Right ventricle myocardium superior (tissue), 1 donor: ENCODE measurements around the gene PGPEP1. TPM values are rescaled to one million over a fixed set of nuclear protein-coding genes. Genes with fewer than 3 reads are reported as not detected.

ENCODE experiments used
- ATAC-seq: fragments of 200-7000 bp; cut with Tn5 transposase; one replicate; pipeline ENCODE4 v1.9.1; 2020; ENCODE audit warnings: mild to moderate bottlenecking; ENCODE audit not compliant: poor library complexity
- DNase-seq: peaks from one replicate; pipeline ENCODE4 v3.0.0-alpha.2; 2020
- intact Hi-C: fragments of 100-400 bp; cut with DNase I; formaldehyde crosslinking; loops from one replicate; pipeline ENCODE4 v1.11.2; 2022
- total RNA-seq: library from RNA; stranded (reverse); fragmentation: NEBNext Ultra II Directional; extraction: Animal tissue kit (Norgen Biotek cat#: 25700); gene quantifications from one replicate; pipeline ENCODE4 v1.2.1, GENCODE V29; 2021
- donor health status: DM: no; HTN: yes; CAD: no; lungs with severe emphysema.

PGPEP1 gene
- total RNA-seq, 1 donor from 2014 or later = 33.6 TPM

- ATAC-seq (no peak), DNase-seq (no peak)
- intact Hi-C loops = no loop called here
These were observed 33.5 kb upstream of the PGPEP1 start for GRCh38 chr19:18306888-18307260.

- no peak for ATAC-seq
- intact Hi-C loops = no loop called here
These were observed 33.1 kb upstream of the PGPEP1 start for GRCh38 chr19:18307271-18307681.

GRCh38 chr19:18308051-18308947 is 32.1 kb upstream of the PGPEP1 start:
- DNase-seq (no peak), ATAC-seq (no peak)
- intact Hi-C loops = no loop called here

More at GRCh38 chr19:18307271-18307681, 33.1 kb upstream of the PGPEP1 start:
- no peak for DNase-seq

DNA sequence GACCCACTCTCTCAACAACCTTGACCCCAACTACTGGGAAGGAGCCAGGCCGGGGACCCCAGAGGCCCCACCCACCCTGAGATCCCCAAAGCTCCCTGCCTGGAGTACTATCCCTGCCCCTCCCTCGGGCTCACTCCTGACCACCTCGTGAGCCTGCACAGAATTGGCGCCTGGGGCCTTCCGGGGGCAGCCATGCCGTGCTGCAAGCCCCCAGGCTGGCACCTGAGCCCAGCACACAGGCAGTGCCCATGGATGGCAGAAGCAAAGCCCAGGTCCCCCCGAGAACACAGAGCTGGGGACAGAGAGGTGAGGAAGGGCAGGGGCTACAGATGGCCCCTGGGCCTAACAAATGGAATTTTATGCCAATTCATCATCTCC is 31.5 kb upstream of the PGPEP1 start:
- ATAC-seq = no peak
- intact Hi-C loops = no loop called here
- DNase-seq = no peak

DNA sequence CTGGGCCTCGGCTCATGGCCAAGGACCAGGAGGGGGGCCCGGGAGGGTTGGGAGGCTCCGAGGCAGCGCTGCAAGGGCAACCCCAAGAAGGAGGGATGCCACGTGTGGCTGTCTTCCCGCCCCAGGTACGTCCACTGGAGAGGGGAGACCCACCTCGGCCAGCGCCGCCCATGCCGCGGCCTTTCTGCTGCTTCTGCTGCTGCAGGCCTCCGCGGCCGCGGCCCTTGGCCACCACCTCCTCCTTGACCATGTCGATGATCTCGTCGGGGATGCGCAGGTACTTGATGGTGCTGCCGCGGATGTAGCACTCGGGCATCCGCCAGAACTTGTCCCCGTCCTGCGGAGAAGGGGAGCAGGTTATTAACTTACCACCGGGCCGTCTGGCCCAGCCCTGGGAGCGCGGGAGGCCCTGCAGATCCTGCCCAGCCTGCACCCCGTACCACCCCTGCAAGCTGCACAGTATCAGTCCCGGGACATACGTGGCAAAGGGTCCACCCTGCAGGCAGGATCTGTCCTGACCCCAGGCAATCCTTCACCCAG is 30.8 kb upstream of the PGPEP1 start:
- intact Hi-C loops = no loop called here
- no peak for DNase-seq

GRCh38 chr19:18310118-18310909 is 30.1 kb upstream of the PGPEP1 start:
- DNase-seq (no peak), ATAC-seq (no peak)
- intact Hi-C loops = no loop called here

More for the DNA sequence above, 30.8 kb upstream of the PGPEP1 start:
- ATAC-seq = no peak

GRCh38 chr19:18310966-18311365 is 29.4 kb upstream of the PGPEP1 start:
- ATAC-seq (no peak), DNase-seq (no peak)
- intact Hi-C loops = no loop called here

DNA sequence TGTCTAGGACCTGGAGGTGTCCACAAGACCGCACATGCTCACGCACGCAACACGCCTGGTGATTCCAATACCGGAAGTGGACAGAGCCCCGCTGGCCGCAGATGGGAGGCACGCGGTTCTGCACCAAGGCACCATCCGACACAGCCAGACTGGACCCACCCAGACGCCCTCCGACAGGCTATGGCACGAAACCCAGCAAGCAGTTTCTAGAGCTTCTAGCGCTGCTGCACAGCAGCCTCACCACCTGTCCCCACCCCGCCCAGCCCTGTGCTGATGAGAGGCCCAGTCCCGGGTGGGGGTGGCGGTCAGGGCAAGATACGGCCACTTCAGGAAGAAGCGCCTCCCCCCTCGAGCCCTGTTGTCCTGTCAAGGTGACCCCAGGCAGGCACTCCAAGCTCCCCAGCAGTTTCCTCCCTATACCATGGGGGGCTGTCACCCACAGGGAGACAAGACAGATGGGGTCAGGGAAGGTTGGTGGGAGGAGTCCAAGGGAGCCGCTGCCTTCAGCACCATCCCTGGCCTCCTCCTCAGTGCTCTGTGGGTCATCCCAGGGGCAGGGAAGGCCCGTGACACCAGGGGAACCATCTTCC is 28.8 kb upstream of the PGPEP1 start:
- no peak for ATAC-seq
- intact Hi-C loops = no loop called here

GRCh38 chr19:18312092-18312534 is 28.3 kb upstream of the PGPEP1 start:
- DNase-seq (no peak), ATAC-seq (no peak)
- intact Hi-C loops = no loop called here

More for the DNA sequence above, 28.8 kb upstream of the PGPEP1 start:
- no peak for DNase-seq

DNA sequence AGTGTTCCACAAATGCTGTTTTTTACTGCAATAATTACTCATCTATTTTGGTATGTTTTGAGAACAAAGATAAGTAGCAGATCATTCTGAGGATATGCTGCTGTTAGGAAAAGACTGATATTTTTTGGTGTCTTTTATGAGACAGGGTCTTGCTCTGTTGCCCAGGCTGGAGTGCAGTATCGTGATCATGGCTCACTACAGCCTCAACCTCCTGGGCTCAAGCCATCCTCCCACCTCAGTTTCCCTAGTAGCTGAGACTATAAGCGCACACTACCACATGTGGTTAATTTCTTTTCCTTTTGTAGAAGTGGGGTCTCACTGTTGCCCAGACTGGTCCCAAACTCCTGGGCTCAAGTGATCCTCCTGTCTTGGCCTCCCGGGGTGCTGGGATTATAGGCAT is 27.0 kb upstream of the PGPEP1 start:
- intact Hi-C loops = no loop called here
- ATAC-seq (no peak), DNase-seq (no peak)

DNA sequence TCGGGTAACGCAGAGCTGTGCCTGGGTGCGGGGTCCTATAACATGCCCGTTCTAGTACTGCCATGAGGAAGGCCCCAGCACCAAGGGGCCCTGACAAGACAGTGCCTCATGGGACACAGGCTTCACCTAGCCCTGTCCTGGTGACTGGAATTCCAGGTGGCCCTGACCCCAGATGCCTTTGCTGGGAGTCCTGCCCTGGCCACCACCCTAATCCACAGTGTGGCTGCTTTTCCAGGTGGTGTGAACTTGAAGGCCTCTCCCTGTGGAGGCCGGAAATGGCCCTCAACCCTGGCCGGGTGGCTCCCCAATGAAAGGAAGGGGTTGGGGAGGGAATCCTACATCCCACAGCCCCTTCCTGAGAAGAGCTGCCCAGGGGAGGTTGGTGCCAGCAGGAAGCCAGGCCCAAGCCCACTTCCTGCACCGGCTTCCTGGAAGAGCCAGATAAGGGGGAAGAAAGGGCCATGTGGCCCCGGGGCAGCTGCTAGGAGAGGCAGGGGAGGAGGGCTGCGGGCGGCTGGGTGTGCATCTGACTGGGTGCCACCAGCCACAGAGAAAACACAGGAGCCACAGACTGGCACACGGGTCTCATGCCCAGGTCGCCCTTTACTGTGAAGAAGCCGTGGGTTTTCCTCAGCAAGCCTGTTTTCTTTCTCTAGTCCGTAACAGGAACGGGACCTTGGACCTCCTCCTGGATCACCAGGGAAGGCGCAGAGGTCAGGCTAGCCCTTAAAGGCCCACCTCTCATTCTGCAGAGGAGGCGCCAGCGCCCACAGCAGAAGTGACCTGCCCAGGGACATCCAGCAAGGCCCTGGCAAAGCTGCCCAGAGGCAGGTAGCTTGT is 22.2 kb upstream of the PGPEP1 start:
- intact Hi-C loops = no loop called here
- ATAC-seq = no peak
- DNase-seq = peak; percentile 77

- no peak for ATAC-seq
- no peak for DNase-seq
- intact Hi-C loops = loop anchor here (10.0 kb wide), 1 partner anchor 115 kb away; the partner anchor contains the start of gene RAB3A
These were observed 20.7 kb upstream of the PGPEP1 start for GRCh38 chr19:18319591-18320135.

- intact Hi-C loops = loop anchor here (10.0 kb wide), 1 partner anchor 116 kb away; the partner anchor contains the start of gene RAB3A
- no peak for DNase-seq
- no peak for ATAC-seq
These were observed 19.3 kb upstream of the PGPEP1 start for GRCh38 chr19:18320865-18321733.

- no peak for ATAC-seq
- intact Hi-C loops = loop anchor here (10.0 kb wide), 1 partner anchor 117 kb away; the partner anchor contains the start of gene RAB3A
These were observed 18.7 kb upstream of the PGPEP1 start for GRCh38 chr19:18321734-18322102.

GRCh38 chr19:18322318-18322758 is 18.1 kb upstream of the PGPEP1 start:
- DNase-seq = no peak

More at GRCh38 chr19:18321734-18322102, 18.7 kb upstream of the PGPEP1 start:
- DNase-seq = no peak

GRCh38 chr19:18322759-18323460 is 17.5 kb upstream of the PGPEP1 start, which contains the start of gene LSM4:
Gene LSM4, minus strand, starts transcription at chr19:18323076. Its CDS starts 56 bp downstream, at chr19:18323020.
- ATAC-seq (peak; percentile 97), DNase-seq (peak; percentile 99)
- intact Hi-C loops = loop anchor here (1.0 to 10.0 kb wide), 2 partner anchors 42 to 118 kb away; partner anchors contain the start of genes JUND and RAB3A

More at GRCh38 chr19:18322318-18322758, 18.1 kb upstream of the PGPEP1 start:
- ATAC-seq = peak; percentile 30
- intact Hi-C loops = loop anchor here (10.0 kb wide), 1 partner anchor 118 kb away; the partner anchor contains the start of gene RAB3A
